GM20431 (cell line): ENCODE results near the gene CDKAL1.
"Not testable (repeated sequence)": the region's sequence is repeated elsewhere in the genome, so short reads cannot be mapped to it uniquely, and the experiment has no call there.

ENCODE experiments used
- in situ Hi-C: fragments of 300-500 bp; cut with MseI, MboI; formaldehyde crosslinking; loops from one replicate; pipeline ENCODE4 v1.15.0; 2020; ENCODE audit warnings: low sequenced_read_pairs; ENCODE audit not compliant: unreplicated experiment

The CDKAL1 gene

GRCh38 chr6:21023210-21023609 lies 489.0 kb downstream of the CDKAL1 start:
- in situ Hi-C loops = no loop called here

GRCh38 chr6:21024616-21025015 lies 490.4 kb downstream of the CDKAL1 start:
- in situ Hi-C loops = no loop called here

GRCh38 chr6:21026576-21027273 lies 492.5 kb downstream of the CDKAL1 start:
- in situ Hi-C loops = no loop called here

- in situ Hi-C loops = no loop called here
These were observed 493.2 kb downstream of the CDKAL1 start for GRCh38 chr6:21027507-21027906.

- in situ Hi-C loops = no loop called here
These were observed 496.9 kb downstream of the CDKAL1 start for GRCh38 chr6:21031182-21031581.

- in situ Hi-C loops = no loop called here
These were observed 498.8 kb downstream of the CDKAL1 start for GRCh38 chr6:21033084-21033483.

GRCh38 chr6:21033575-21034026 lies 499.3 kb downstream of the CDKAL1 start:
- in situ Hi-C loops = no loop called here

GRCh38 chr6:21034345-21034744 lies 500.1 kb downstream of the CDKAL1 start:
- in situ Hi-C loops = no loop called here

- in situ Hi-C loops = no loop called here
These were observed 503.2 kb downstream of the CDKAL1 start for GRCh38 chr6:21037453-21037852.

GRCh38 chr6:21039926-21040325 lies 505.7 kb downstream of the CDKAL1 start:
- in situ Hi-C loops = no loop called here

GRCh38 chr6:21045135-21045700 lies 511.0 kb downstream of the CDKAL1 start:
- in situ Hi-C loops = no loop called here

GRCh38 chr6:21046276-21046675 lies 512.0 kb downstream of the CDKAL1 start:
- in situ Hi-C loops = no loop called here

- in situ Hi-C loops = no loop called here
These were observed 513.8 kb downstream of the CDKAL1 start for GRCh38 chr6:21048047-21048446.

- in situ Hi-C loops = no loop called here
These were observed 514.9 kb downstream of the CDKAL1 start for GRCh38 chr6:21049148-21049547.

GRCh38 chr6:21049572-21049971 lies 515.3 kb downstream of the CDKAL1 start:
- in situ Hi-C loops = no loop called here

GRCh38 chr6:21050935-21051334 lies 516.7 kb downstream of the CDKAL1 start:
- in situ Hi-C loops = no loop called here

GRCh38 chr6:21051777-21052176 lies 517.5 kb downstream of the CDKAL1 start:
- in situ Hi-C loops = no loop called here

- in situ Hi-C loops = no loop called here
These were observed 519.4 kb downstream of the CDKAL1 start for GRCh38 chr6:21053612-21054011.

- in situ Hi-C loops = not testable (repeated sequence)
These were observed 521.2 kb downstream of the CDKAL1 start for GRCh38 chr6:21055480-21055879.

GRCh38 chr6:21061892-21062291 lies 527.6 kb downstream of the CDKAL1 start:
- in situ Hi-C loops = no loop called here

GRCh38 chr6:21064756-21065340 lies 530.6 kb downstream of the CDKAL1 start:
- in situ Hi-C loops = no loop called here

- in situ Hi-C loops = no loop called here
These were observed 533.3 kb downstream of the CDKAL1 start for GRCh38 chr6:21067521-21067920.
